HG03066 (cell line): Measurements from ENCODE around the gene SKAP1.
"Not testable (repeated sequence)": the region's sequence is repeated elsewhere in the genome, so short reads cannot be mapped to it uniquely, and the experiment has no call there.

Experiments used
- ATAC-seq: cut with Tn5 transposase; IDR thresholded peaks from one replicate; pipeline ENCODE4 v1.9.1; 2021; ENCODE audit warnings: low read depth; ENCODE audit not compliant: unreplicated experiment

SKAP1 gene

DNA sequence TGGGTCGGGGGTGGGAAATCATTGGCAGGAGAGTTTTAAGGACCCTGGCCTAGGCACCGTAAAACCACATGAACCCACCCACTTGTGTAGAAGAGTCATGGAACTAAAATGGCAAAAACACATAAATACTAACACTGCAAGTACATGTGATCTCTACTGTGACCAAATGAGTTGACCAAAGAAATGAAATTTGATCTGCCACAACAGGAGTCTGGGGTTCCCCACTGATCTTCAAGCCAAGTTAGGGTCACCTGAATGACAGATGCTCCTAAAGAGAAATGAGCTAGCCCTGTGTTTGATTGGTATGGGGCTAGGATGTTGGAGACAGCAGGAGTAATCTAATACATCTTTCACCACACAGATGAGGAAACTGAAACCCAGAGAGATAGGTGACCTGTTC lies 21.5 kb upstream of the SKAP1 start:
- no peak for ATAC-seq

DNA sequence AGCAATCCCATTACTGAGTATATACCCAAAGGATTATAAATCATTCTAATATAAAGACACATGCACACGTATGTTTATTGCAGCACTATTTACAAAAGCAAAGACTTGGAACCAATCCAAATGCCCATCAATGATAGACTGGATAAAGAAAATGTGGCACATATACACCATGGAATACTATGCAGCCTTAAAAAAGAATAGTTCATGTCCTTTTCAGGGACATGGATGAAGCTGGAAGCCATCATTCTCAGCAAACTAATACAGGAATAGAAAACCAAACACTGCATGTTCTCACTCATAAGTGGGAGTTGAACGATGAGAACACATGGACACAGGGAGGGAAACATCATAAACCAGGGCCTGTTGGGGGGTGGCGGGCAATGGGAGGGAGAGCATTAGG lies 19.3 kb upstream of the SKAP1 start:
- ATAC-seq, result not testable (repeated sequence)

DNA sequence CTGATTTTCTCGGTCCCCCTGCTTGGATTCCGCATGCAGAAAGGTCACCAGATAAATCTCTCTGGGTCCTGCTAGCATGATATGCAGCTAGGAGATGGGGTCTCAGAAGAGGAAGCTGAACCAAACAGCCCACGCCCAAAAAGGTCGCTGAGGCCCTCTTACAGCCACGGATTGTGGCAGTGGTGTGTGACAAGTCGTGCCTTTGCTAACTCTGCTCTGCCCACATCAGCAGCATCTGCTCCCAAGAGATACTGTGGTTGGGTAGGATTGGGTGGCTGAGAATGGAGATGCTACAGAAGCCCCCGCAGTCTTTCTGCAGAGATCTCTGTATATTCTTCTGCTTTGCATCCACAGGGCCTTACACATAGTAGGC lies 15.2 kb upstream of the SKAP1 start:
- no peak for ATAC-seq

DNA sequence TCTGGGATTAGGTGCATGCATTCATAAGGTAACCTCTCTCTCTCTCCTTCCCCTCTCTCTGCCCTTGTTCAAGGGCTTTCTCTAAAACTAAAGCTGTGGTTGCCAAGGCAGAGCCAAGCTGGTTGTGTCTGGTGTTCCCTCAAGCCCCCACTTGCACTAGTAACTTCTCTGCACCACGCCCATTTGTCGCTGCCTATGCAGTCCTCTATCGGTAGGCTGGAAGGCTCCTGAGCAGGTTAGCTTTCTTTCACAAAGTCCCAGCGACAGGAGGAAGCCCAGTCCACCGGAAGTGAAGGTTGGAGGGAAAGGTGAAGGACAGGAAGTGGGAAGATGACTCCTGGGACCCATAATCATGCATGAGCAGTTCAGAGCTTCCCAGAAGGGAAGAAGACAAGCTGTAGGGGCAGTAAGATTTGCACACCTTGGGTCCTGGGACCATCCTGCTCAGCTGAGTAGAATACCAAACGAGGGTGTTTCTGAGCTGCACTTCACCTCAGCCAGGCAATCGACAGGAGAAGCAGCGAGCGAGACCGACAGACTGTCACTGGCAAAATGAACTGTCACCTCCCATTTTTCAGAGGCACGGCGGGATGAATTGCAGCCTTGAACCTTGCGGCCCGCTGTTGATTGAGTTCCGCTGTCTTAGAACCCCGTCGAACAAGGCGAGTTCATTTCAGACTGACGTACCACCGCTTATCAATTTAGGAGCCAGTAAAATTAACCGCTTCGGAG lies 14.7 kb upstream of the SKAP1 start:
- ATAC-seq, result no peak

DNA sequence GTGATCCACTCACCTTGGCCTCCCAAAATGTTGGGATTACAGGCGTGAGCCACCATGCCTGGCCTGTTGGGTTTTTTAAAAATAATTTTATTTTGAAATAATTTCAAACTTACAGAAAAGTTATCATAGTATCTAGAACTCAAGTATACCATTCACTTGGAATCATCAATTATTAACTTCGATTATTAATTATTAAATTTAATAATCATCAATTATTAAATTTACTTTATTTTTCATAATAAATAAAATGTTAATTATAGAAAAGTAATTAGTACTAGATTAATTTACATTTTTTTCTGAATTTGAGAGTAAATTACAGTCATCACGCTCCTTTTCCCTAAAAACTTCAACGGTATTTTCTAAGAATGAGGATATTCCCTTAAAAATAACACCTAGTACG lies 13.7 kb upstream of the SKAP1 start:
- ATAC-seq, result no peak

DNA sequence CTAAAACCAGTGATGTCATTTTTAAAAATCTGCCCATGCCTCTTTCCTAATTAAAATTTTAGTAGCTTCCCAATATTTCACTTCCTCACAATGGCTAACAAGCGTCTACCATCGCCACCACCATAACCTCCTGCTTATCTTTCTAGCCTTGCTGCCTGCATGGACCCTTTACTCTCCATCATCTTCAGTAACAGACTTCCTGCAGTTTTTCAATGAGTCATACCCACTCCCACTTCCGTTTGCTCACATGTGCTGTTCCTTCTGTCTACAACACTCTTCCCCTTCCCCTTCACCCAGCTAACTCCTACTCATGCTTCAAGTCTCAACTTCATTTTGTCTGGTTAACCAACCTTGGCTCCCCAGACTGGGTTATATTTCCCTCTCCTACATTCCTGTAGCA lies 12.8 kb upstream of the SKAP1 start:
- no peak for ATAC-seq

DNA sequence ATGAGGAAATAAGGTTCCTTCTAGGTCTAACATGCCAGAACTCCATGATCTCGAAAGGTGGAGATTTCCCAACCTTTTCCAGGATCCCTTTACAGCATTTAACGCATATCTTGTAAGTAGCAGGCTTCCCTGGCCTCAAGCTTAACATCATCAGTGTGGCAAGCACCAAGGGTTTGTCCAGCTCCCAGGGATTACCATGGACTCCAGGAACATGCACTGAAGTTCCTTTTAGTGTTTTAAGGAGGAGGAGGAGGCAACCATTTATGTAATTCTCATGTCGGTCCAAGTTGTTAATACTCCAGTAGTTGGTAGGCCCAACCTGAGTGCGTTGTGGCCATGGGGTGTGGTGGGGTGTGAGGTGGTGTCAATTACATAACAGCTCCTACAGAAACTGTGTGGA lies 11.8 kb upstream of the SKAP1 start:
- ATAC-seq, result no peak

DNA sequence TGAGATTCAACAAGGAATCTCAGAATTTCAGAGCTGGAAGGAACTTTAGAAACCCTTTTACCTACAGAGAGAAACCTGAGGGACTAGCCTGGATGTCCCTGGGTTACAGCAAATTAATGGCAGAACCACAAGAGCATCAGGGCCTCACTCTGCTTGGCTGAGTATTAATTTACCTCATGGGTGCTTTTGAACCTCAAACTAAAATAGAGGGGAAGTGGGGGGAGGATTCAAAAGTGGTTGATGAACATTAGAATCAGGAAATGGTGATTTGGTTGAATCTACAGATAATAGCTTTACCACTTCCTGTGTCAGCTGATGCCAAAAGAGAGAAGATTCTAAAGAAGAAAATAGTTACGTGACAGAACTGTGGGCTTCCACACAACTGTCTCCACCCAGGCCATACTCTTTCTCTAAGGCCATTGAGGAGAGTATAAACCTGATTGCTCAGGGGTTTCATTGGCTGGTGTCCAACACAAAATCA lies 11.3 kb upstream of the SKAP1 start:
- ATAC-seq, result peak; percentile 65

DNA sequence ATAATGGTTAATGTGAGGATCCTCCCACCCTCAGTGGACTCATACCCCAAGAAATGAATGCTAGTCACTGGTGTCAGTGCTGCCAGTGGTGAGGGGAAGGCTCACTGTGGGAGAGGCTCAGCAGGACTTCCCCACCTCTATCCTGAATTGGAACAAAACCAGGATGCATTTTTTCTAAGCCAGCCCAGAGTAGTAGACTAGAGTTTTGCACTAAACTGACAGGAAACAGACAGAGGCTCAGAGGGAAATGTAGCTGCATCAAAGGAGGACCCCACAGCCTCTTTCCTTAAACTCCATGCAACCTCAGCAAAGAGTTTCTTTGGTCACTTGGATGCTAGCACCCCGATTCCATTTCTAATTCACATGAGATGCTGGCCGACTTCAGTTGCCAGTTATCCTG lies 10.7 kb upstream of the SKAP1 start:
- ATAC-seq, result no peak

DNA sequence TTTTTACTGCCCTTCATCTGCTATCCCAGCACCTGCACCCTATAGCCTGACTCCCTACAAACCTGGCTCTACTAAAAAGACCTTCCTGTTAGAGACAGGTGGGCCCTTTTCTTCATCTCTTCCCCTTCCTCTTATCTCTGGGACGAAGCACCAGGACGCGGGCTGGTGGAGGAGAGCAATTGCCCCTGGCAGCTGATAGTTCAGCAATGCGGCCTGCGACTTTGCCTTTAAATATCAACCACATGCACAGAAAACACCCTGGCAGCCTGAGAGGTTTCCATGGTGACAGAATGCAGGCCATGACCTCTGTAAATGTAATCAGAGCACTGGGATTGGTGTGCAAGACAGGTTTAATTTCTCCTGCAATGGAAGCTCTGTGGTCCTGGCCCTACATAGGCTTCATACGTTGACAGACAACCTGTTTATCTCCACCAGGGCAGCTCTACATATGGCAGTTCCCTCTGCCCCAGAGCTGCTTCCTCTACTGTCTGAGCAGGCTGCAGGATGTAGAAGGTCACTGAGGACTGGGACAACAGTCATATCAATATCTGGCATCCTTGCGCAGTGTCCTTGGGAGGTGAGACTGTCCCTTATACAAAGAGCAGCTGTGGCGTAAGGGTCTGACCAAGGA lies 10.0 kb upstream of the SKAP1 start:
- ATAC-seq, result no peak

DNA sequence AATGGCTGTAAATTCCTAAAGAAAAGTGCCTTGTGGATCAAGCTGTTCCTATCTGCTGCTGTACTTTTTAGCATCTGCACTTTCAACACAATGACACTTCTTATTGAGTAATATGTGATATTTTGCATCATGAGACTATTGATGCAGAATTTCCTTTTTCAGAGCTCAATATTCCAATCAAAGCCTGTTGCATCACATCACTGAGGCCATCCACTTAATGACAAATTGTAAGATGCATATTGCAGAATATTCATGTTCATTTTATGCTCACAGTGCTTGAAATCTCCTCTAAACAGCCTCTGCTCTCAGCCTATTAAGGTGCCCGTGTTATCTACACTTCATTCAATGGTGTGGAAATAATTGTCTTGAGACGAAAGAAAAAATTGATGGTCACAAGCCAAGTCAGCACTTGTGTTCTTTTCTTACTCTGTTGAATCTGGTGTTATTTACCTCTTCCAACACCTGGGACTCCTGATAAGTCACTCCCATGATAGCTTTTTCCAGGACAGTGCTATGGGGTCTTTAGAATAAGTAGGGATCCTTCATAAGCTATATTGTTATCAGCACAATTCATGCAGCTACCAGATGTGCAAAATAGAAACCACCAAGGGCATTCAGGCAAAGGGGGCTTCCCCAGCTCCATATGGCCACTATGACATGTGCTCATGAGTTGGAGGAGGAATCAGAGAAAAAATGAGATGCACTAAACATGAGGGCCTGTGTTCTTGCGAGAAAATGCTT lies 9.3 kb upstream of the SKAP1 start:
- no peak for ATAC-seq

DNA sequence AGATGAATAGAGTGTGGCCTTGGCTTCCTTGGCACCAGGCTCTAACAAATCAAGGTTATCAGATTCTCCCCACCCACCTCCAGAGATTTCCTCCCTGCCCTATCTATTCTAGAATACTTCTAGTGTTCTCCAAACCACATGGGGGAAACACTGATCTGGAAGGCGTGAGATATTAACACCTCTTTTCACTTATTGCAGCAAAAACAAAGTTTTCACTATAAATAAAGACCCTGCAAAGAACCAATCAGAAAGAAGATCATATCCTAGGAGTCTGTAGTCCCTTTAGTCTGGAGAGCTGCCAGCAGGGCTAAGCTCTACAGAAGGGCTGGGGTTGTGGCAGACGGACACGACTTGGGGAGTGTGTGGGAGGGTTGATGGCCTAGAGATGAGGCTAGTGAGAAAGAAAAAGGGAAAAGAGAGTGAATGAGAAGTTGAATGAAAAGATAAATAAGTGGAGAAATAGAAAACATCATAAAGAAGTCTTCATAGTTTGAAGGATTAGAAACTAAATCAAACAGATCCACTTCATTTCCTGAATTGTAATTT lies 8.6 kb upstream of the SKAP1 start:
- no peak for ATAC-seq

DNA sequence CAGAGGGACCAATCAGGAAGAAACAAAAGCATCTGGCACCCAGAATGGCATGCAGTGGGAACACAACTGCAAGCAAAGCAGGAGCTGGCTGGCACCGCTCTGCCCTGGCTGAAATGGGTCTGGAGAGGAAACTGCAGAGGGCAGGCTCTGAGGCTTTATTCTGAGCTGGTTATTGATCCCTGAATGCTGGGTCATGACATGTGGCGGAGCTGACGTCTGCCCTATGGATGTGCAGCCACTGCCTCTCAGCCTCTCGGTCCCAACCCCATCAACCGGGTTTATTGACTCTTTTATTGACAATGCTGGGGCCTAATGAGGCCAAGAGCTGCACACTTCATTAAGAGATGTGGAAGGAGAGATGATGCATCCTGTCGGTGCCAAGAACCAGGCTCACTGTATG lies 3.9 kb upstream of the SKAP1 start:
- no peak for ATAC-seq

DNA sequence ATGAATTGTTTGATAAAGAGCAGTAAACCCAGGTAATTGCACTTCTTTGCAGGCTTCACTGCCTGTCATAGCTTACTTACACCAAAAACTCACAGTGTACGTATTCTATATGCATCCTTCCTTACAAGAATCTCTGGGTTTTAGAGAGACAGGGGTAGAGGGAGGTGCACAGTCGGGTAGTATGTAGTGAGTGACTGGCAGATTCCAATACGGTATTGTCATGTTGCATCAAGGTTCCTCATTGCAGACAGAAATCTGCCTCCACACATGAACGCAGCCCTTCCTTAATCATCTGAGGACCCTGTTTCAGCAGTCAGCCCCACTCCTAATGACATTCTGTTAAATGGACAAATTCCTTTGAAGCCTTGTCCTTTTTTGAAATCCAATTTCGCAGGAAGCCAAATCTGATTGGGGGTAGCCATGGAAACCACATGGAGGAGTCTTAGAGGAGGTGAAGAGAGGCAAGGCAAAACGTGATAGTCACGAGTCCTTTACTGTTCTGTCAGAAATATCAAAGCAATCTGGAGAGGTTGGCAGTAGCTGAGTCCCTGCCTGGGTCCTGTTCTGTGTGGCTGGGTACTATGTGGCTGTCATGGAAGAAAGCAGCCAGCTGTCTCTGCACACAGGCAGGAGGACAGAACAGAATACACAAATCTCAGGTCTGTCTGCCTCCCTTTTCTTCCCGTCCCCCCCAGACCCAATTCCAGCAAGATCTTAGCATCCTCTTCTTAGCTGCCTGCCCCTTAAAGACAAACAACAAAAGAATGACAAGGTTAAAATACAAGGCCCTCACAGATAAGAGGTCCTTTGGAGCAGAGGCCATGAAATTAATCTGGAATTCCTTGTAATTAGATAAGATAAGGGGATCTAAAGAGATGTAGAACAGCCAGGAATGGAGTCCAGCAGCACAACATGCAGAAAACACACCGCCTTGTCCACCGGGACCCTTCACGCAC lies 3.1 kb upstream of the SKAP1 start:
- no peak for ATAC-seq

DNA sequence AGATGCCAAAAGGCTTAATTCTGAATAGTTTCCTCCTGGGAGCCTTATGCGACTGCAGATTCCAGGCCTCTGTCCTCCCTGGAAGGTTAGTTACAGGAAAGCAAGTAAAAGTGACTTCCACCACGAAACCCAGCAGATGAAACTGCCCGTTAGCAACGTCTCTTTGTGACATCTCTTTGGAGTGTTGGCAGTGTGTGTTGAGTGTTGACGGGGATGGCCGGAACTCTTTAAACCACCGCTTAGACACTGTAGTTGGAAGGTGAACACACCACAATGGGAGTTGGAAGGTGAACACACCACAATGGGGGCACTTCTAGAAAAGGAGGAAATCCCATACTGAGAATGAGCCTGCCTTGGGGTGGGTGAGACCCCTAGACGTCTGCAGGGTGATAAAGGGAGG lies 858 bp downstream of the SKAP1 start:
- no peak for ATAC-seq

DNA sequence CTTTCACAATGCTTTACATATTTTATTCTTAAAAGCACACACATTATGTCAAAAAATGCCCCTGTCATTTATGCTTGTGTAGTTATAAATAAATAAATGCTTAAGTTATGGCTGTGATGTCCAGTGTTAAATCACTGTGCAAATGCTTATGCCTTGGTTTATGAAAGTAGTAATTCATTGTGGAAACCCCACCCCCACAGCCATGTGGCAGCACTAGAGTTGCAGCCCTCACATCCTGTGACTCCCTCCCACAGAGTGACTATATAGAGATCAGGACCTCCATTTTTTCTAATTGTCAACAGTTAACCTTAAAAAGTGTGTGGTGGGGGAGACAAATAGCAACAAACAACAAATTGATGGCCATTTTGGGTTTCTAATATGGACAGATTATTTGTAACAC lies 2.4 kb downstream of the SKAP1 start:
- ATAC-seq, result peak; percentile 49

DNA sequence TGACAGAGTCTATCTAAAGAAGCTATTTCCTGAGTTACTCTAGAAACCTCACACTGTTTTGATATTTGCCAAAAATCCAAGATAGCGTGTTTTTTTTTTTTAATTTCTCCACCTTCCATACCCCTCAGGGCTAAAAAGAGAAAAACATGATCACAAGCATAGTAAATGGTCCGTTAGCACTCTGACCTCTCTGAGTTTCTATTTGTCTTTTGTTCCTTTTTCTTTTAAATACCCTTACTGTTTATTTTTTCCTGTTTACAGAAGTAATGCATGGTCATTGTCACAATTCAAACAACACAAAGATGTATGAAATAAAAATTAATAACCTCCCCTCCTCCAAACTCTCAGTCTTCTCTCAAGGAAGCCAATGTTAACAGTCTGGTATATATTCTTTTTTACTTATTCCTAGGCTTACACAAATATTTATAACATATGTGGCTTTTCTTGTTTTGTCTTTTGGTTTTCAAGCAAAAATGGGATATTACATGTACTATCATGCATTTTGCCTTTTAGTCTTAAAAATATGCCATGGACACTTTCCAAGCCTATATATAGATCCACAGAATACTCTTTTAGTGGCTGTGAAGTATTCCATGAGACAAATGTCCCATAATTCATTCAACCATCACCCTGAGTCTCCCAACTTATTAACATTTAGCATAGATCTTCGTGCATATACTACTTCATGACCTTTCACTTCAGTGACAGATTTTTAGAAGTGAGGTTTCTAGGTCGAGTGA lies 3.1 kb downstream of the SKAP1 start:
- ATAC-seq, result no peak

DNA sequence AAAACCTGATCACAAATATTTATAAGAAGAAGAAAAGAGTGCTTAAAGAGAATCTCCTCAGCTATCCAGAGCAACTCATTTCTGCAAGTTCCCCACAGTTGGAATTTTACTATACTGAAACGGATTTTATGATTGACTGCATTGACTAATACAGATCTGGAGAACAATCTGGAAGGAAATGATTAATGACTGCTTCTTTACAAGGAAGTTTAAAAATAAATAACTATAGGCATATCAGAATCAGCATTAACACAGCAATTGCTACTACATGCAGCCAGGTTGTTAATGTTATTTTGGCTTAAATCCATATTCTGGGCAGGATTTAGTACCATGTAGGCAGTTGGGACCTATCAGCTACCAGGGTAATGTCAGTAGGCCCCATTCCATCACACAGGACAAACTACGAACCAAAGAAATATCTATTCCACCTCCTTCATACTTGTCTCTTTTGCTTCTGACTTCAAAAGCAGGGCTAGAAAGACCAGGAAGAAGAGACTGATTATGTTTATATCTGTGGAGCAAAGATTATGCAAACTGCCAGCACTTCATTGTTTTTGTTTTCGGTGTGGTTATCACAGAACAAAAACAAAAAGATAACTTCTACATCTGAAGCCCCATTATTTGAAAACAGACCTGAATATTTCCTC lies 3.9 kb downstream of the SKAP1 start:
- ATAC-seq, result no peak

DNA sequence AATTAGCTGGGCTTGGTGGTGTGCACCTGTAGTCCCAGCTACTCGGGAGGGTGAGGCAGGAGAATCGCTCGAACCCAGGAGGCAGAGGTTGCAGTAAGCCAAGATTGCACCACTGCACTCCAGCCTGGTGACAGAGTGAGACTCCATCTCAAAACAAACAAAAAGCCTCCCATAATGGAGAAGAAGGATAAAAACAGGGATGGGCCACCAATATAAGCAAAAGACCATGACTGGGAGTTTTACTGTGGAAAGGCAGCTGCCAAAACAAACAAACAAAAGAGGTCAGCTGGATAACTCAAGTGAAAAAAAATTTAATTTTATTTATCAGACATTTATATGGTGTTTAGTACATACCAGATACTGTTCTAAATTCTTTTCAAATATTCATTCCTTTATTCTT lies 8.0 kb downstream of the SKAP1 start:
- not testable (repeated sequence) for ATAC-seq
